ENCODE results near the gene KAZN. TPM values are rescaled to one million over a fixed set of nuclear protein-coding genes. Genes with fewer than 3 reads are reported as not detected.
"Not testable (repeated sequence)": the region's sequence is repeated elsewhere in the genome, so short reads cannot be mapped to it uniquely, and the experiment has no call there.

The KAZN gene
- polyA plus RNA-seq, 1 donor (not counting 4 experiments of a cell fraction or from before 2014, with no cell fraction given) = 5.9 TPM

DNA sequence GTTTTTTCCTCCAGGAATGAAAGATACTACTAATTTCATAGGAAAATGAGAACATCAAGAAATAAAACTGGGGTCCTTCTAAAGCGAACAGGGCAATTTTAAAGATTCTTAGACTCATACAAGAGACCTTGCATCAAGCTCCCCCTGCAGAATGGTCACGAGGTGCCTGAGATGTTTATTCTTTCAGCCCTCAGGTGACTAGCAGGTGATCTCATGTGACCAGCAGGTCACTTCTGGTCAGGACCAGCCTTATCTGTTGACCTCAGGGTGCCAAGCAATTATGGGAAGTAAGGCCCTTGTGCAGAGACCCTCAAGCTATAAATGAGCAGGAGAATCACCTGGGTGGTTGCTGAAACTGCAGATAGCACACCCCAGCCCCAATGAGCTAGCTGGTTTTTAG is 534.5 kb downstream of the KAZN start:
- Histone ChIP-seq H3K4me2 (ENCODE audit: control insufficient read depth, extremely low read depth, insufficient read depth, low read depth, low read length) (no peak overlapping the region), H4K20me1 (ENCODE audit: control insufficient read depth, extremely low read depth, insufficient read depth, low read length) (no peaks in the 10 kb centered on the region), H3K79me2 (ENCODE audit: control insufficient read depth, insufficient read depth, low read length) (no peaks in the 10 kb centered on the region), H3K27ac (ENCODE audit: control insufficient read depth, insufficient read depth, low read length) (no peak overlapping the region), H3K9me3 (ENCODE audit: control insufficient read depth, low read depth, low read length) (no peaks in the 10 kb centered on the region), H2AFZ (ENCODE audit: control insufficient read depth, low read length) (no peak overlapping the region), H3K36me3 (ENCODE audit: control insufficient read depth in 2 of 2, extremely low read depth in 1 of 2, insufficient read depth in 2 of 2, low read length in 2 of 2) (no peaks in the 10 kb centered on the region), H3K4me3 (ENCODE audit: control insufficient read depth in 2 of 3, extremely low read depth in 1 of 3, insufficient read depth in 2 of 3, low read depth in 1 of 3, low read length in 3 of 3) (no peak overlapping the region), H3K9me1 (ENCODE audit: control insufficient read depth, extremely low read depth, insufficient read depth, low read length) (no peaks in the 10 kb centered on the region), H3K4me1 (ENCODE audit: control insufficient read depth, extremely low read depth, insufficient read depth, low read length) (no peaks in the 10 kb centered on the region), H3K9ac (ENCODE audit: control insufficient read depth, extremely low read depth, insufficient read depth, low read length) (no peak overlapping the region), H3K27me3 (ENCODE audit: control insufficient read depth, extremely low read depth, insufficient read depth, low read length) (no peaks in the 10 kb centered on the region)
- FAIRE-seq = no peak
- DNase-seq (ENCODE audit: low read depth, low spot score) = no peak
- dilution Hi-C loops (cut with MboI; ENCODE audit: extremely low pct_ligation_motif_present, low sequenced_read_pairs) = no loop called here
- TF ChIP-seq, protein P1, sequence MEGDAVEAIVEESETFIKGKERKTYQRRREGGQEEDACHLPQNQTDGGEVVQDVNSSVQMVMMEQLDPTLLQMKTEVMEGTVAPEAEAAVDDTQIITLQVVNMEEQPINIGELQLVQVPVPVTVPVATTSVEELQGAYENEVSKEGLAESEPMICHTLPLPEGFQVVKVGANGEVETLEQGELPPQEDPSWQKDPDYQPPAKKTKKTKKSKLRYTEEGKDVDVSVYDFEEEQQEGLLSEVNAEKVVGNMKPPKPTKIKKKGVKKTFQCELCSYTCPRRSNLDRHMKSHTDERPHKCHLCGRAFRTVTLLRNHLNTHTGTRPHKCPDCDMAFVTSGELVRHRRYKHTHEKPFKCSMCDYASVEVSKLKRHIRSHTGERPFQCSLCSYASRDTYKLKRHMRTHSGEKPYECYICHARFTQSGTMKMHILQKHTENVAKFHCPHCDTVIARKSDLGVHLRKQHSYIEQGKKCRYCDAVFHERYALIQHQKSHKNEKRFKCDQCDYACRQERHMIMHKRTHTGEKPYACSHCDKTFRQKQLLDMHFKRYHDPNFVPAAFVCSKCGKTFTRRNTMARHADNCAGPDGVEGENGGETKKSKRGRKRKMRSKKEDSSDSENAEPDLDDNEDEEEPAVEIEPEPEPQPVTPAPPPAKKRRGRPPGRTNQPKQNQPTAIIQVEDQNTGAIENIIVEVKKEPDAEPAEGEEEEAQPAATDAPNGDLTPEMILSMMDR (optimal IDR thresholded peaks at IDR 0.05 in 1 of 3, IDR thresholded peaks at IDR 0.05 in 1 of 3, conservative IDR thresholded peaks at IDR 0.05 in 1 of 3; ENCODE audit: extremely low read depth in 1 of 3, insufficient read depth in 2 of 3, low read length in 3 of 3) = no peak
- TF ChIP-seq EZH2 (IDR thresholded peaks at IDR 0.05; ENCODE audit: low read length) = no peak

DNA sequence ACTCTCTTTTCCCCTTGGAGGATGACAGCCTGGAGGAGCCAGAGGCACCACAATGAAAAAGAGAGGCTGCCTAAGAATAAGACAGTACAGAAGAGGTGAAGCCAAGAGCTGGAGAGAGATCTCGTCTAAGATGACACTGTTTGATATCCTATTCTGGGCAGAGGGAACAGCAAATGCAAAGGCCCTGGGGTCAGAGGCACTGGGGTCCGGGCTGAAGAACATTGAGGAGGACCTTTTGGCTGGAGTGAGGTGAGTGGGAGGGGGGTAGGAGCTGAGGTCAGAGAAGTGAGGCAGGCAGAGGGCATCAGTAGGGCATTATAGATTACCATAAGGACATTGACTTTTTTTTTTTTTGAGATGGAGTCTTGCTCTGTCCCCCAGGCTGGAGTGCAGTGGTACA is 535.8 kb downstream of the KAZN start:
- Histone ChIP-seq H3K79me2 (ENCODE audit: control insufficient read depth, insufficient read depth, low read length) (no peaks in the 10 kb centered on the region), H3K9me1 (ENCODE audit: control insufficient read depth, extremely low read depth, insufficient read depth, low read length) (peaks cover 2% of the 10 kb centered on the region), H3K36me3 (ENCODE audit: control insufficient read depth in 2 of 2, extremely low read depth in 1 of 2, insufficient read depth in 2 of 2, low read length in 2 of 2) (no peaks in the 10 kb centered on the region), H3K4me1 (ENCODE audit: control insufficient read depth, extremely low read depth, insufficient read depth, low read length) (no peaks in the 10 kb centered on the region), H3K9me3 (ENCODE audit: control insufficient read depth, low read depth, low read length) (no peaks in the 10 kb centered on the region), H3K9ac (ENCODE audit: control insufficient read depth, extremely low read depth, insufficient read depth, low read length) (no peak overlapping the region), H3K27ac (ENCODE audit: control insufficient read depth, insufficient read depth, low read length) (no peak overlapping the region), H3K4me2 (ENCODE audit: control insufficient read depth, extremely low read depth, insufficient read depth, low read depth, low read length) (no peak overlapping the region), H2AFZ (ENCODE audit: control insufficient read depth, low read length) (no peak overlapping the region), H3K4me3 (ENCODE audit: control insufficient read depth in 2 of 3, extremely low read depth in 1 of 3, insufficient read depth in 2 of 3, low read depth in 1 of 3, low read length in 3 of 3) (no peak overlapping the region), H3K27me3 (ENCODE audit: control insufficient read depth, extremely low read depth, insufficient read depth, low read length) (no peaks in the 10 kb centered on the region), H4K20me1 (ENCODE audit: control insufficient read depth, extremely low read depth, insufficient read depth, low read length) (no peaks in the 10 kb centered on the region)
- TF ChIP-seq, protein P1 (optimal IDR thresholded peaks at IDR 0.05 in 1 of 3, IDR thresholded peaks at IDR 0.05 in 1 of 3, conservative IDR thresholded peaks at IDR 0.05 in 1 of 3; ENCODE audit: extremely low read depth in 1 of 3, insufficient read depth in 2 of 3, low read length in 3 of 3) = no peak
- no peak for TF ChIP-seq EZH2 (IDR thresholded peaks at IDR 0.05; ENCODE audit: low read length)
- FAIRE-seq (no peak), DNase-seq (ENCODE audit: low read depth, low spot score) (no peak)
- dilution Hi-C loops (cut with MboI; ENCODE audit: extremely low pct_ligation_motif_present, low sequenced_read_pairs) = no loop called here

DNA sequence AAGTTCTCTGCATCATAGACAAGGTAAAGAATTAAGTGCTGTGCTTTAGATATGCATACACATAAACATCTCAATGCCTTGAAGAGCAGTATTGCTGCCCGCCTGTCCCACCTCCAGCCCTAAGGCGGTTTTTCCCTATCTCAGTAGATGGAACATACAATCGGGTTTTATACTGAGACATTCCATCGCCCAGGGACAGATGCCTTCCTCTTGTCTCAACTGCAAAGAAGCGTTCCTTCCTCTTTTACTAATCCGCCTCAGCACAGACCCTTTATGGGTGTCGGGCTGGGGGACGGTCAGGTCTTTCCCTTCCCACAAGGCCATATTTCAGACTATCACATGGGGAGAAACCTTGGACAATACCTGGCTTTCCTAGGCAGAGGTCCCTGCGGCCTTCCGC is 537.1 kb downstream of the KAZN start:
- H3K9me3 ChIP-seq (ENCODE audit: control insufficient read depth, low read depth, low read length); H3K9ac ChIP-seq (ENCODE audit: control insufficient read depth, extremely low read depth, insufficient read depth, low read length); H3K4me3 ChIP-seq (ENCODE audit: control insufficient read depth in 2 of 3, extremely low read depth in 1 of 3, insufficient read depth in 2 of 3, low read depth in 1 of 3, low read length in 3 of 3); H4K20me1 ChIP-seq (ENCODE audit: control insufficient read depth, extremely low read depth, insufficient read depth, low read length); FAIRE-seq; H2AFZ ChIP-seq (ENCODE audit: control insufficient read depth, low read length); H3K27me3 ChIP-seq (ENCODE audit: control insufficient read depth, extremely low read depth, insufficient read depth, low read length); H3K36me3 ChIP-seq (ENCODE audit: control insufficient read depth in 2 of 2, extremely low read depth in 1 of 2, insufficient read depth in 2 of 2, low read length in 2 of 2); H3K4me1 ChIP-seq (ENCODE audit: control insufficient read depth, extremely low read depth, insufficient read depth, low read length); H3K4me2 ChIP-seq (ENCODE audit: control insufficient read depth, extremely low read depth, insufficient read depth, low read depth, low read length); dilution Hi-C loops (cut with MboI; ENCODE audit: extremely low pct_ligation_motif_present, low sequenced_read_pairs); DNase-seq (ENCODE audit: low read depth, low spot score); H3K79me2 ChIP-seq (ENCODE audit: control insufficient read depth, insufficient read depth, low read length); H3K9me1 ChIP-seq (ENCODE audit: control insufficient read depth, extremely low read depth, insufficient read depth, low read length); H3K27ac ChIP-seq (ENCODE audit: control insufficient read depth, insufficient read depth, low read length): not testable (repeated sequence)
